Sigmoid colon (tissue), 4 donors: ENCODE results near the gene COL5A1.

Experiments
- EP300 ChIP-seq, 4 donors: sonication (generic); formaldehyde crosslinking; IDR thresholded peaks; one replicate each; pipeline ENCODE4 v1.6.1; 2017; ENCODE audit warnings: antibody characterized with exemption in 4 of 4
- TF ChIP-seq, protein P1 (sequence below), 4 experiments: fragments of 450-650 bp in 3 of 4; fragments of 200-600 bp in 1 of 4; IDR thresholded peaks; one replicate each; pipeline ENCODE4 v1.5.1; 2016 to 2019; ENCODE audit warnings: antibody characterized with exemption in 4 of 4, mild to moderate bottlenecking in 3 of 4, moderate library complexity in 2 of 4

DNA sequence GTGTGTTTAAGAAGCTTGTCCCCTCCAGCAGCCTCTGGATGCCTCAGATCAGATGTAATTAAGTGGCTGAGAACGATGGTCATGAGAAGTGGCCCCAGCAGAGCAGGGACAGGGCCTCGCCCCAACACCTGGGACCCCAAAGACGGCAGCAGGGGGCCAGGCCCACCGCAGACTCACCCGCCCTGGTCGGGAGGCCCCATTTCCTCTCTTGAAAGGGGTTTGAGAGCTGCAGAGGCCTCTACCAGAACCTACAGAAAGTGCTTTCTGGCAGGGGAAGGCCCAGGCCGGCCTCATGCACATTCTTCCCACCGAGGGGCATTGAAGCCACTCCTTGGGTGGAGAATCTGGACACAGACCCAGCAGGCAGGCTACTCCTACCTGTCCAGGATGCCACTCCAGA, 153.8 kb downstream of the COL5A1 start:
- TF ChIP-seq, protein P1, sequence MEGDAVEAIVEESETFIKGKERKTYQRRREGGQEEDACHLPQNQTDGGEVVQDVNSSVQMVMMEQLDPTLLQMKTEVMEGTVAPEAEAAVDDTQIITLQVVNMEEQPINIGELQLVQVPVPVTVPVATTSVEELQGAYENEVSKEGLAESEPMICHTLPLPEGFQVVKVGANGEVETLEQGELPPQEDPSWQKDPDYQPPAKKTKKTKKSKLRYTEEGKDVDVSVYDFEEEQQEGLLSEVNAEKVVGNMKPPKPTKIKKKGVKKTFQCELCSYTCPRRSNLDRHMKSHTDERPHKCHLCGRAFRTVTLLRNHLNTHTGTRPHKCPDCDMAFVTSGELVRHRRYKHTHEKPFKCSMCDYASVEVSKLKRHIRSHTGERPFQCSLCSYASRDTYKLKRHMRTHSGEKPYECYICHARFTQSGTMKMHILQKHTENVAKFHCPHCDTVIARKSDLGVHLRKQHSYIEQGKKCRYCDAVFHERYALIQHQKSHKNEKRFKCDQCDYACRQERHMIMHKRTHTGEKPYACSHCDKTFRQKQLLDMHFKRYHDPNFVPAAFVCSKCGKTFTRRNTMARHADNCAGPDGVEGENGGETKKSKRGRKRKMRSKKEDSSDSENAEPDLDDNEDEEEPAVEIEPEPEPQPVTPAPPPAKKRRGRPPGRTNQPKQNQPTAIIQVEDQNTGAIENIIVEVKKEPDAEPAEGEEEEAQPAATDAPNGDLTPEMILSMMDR (IDR thresholded peaks at IDR 0.05) = no peak
- no peak for TF ChIP-seq EP300 (IDR thresholded peaks at IDR 0.05)
